WTC11 (cell line): ENCODE data around the gene RHEB. TPM values are rescaled to one million over a fixed set of nuclear protein-coding genes. Genes with fewer than 3 reads are reported as not detected.

Experiments used
- ATAC-seq: fragments of 200-7000 bp; cut with Tn5 transposase; 2 replicates; pipeline ENCODE4 v1.10.0; 2021; ENCODE audit warnings: mild to moderate bottlenecking, moderate library complexity
- CTCF ChIA-PET: fragments of 300-600 bp; sonication (Branson Sonifier 250); formaldehyde crosslinking; loops from one replicate; lab custom pipeline; 2021; ENCODE audit warnings: antibody characterized with exemption; lab: Charles Lee
- POLR2A ChIA-PET: fragments of 350-600 bp; sonication (Branson Sonifier 250); formaldehyde crosslinking; loops from one replicate; lab custom pipeline; 2021; ENCODE audit warnings: antibody characterized with exemption; lab: Charles Lee
- DNase-seq: peaks from one replicate; pipeline ENCODE4 v3.0.0; 2021; ENCODE audit warnings: low spot score
- H3K27ac Mint-ChIP-seq: 2 replicates; pipeline ENCODE4 v1.8.0; 2021; ENCODE audit warnings: mixed read lengths
- H3K27me3 Mint-ChIP-seq: 2 replicates; pipeline ENCODE4 v1.8.0; 2021; ENCODE audit warnings: low read depth, mild to moderate bottlenecking, moderate library complexity, mixed read lengths
- H3K36me3 Mint-ChIP-seq: 2 replicates; pipeline ENCODE4 v1.8.0; 2021; ENCODE audit warnings: mixed read lengths
- H3K4me1 Mint-ChIP-seq: 2 replicates; pipeline ENCODE4 v1.8.0; 2022; ENCODE audit warnings: mixed read lengths
- H3K4me3 Mint-ChIP-seq: 2 replicates; pipeline ENCODE4 v1.8.0; 2021; ENCODE audit warnings: mild to moderate bottlenecking, moderate library complexity, mixed read lengths
- H3K9me3 Mint-ChIP-seq: 2 replicates; pipeline ENCODE4 v1.8.0; 2021; ENCODE audit warnings: mixed read lengths
- ETV6 ChIP-seq: sonication (generic); formaldehyde crosslinking; IDR thresholded peaks from 2 replicates; pipeline ENCODE4 v1.8.1; 2022; ENCODE audit warnings: mild to moderate bottlenecking, missing genetic modification reagents
- FOXJ3 ChIP-seq: sonication (generic); formaldehyde crosslinking; IDR thresholded peaks from 2 replicates; pipeline ENCODE4 v1.9.0; 2021; ENCODE audit warnings: missing genetic modification reagents, mild to moderate bottlenecking, borderline replicate concordance
- GTF2I ChIP-seq: fragments of 250-450 bp; sonication (Bioruptor Pico); conservative IDR thresholded peaks from 2 replicates; pipeline ENCODE4 v1.4.0; 2021; ENCODE audit warnings: mild to moderate bottlenecking
- KAT7 ChIP-seq: sonication (generic); formaldehyde crosslinking; IDR thresholded peaks from 2 replicates; pipeline ENCODE4 v1.8.1; 2023; ENCODE audit warnings: missing genetic modification reagents, mild to moderate bottlenecking, borderline replicate concordance
- MYBL2 ChIP-seq: sonication (generic); formaldehyde crosslinking; IDR thresholded peaks from 2 replicates; pipeline ENCODE4 v1.8.1; 2023; ENCODE audit warnings: mild to moderate bottlenecking, moderate library complexity, missing genetic modification reagents
- NR2C2 ChIP-seq: sonication (generic); formaldehyde crosslinking; IDR thresholded peaks from 2 replicates; pipeline ENCODE4 v1.8.0; 2022; ENCODE audit warnings: mild to moderate bottlenecking, missing genetic modification reagents
- TCF7 ChIP-seq: sonication (generic); formaldehyde crosslinking; IDR thresholded peaks from 2 replicates; pipeline ENCODE4 v1.8.0; 2022; ENCODE audit warnings: mild to moderate bottlenecking, low read depth, missing genetic modification reagents, moderate library complexity
- TEAD1 ChIP-seq: sonication (generic); formaldehyde crosslinking; IDR thresholded peaks from 2 replicates; pipeline ENCODE4 v1.8.0; 2022; ENCODE audit warnings: mild to moderate bottlenecking, missing genetic modification reagents
- ZBTB21 ChIP-seq: sonication (generic); formaldehyde crosslinking; IDR thresholded peaks from 2 replicates; pipeline ENCODE4 v1.8.1; 2023; ENCODE audit warnings: mild to moderate bottlenecking, missing genetic modification reagents, borderline replicate concordance
- ZNF121 ChIP-seq: sonication (generic); formaldehyde crosslinking; IDR thresholded peaks from 2 replicates; pipeline ENCODE4 v1.8.0; 2023; ENCODE audit warnings: missing genetic modification reagents
- ZNF263 ChIP-seq: sonication (generic); formaldehyde crosslinking; IDR thresholded peaks from 2 replicates; pipeline ENCODE4 v1.8.1; 2022; ENCODE audit warnings: low read depth, mild to moderate bottlenecking, moderate library complexity, missing genetic modification reagents
- ZNF317 ChIP-seq: sonication (generic); formaldehyde crosslinking; IDR thresholded peaks from 2 replicates; pipeline ENCODE4 v1.8.1; 2023; ENCODE audit warnings: low read depth, mild to moderate bottlenecking, moderate library complexity, missing genetic modification reagents, borderline replicate concordance
- ZNF396 ChIP-seq: fragments of 250-450 bp; sonication (Bioruptor Pico); IDR thresholded peaks from 2 replicates; pipeline ENCODE4 v1.8.0; 2021; ENCODE audit warnings: mild to moderate bottlenecking, moderate library complexity, borderline replicate concordance
- total RNA-seq: library from RNA; stranded (reverse); gene quantifications from 3 replicates; pipeline ENCODE4 v1.2.3, GENCODE V29; 2021
- TF ChIP-seq, protein P1 (sequence below): sonication (generic); formaldehyde crosslinking; conservative IDR thresholded peaks from 2 replicates; pipeline ENCODE4 v1.8.1; 2023; ENCODE audit warnings: mild to moderate bottlenecking, low read depth, missing genetic modification reagents, moderate library complexity
- TF ChIP-seq, protein P2 (sequence below): sonication (generic); formaldehyde crosslinking; IDR thresholded peaks from 2 replicates; pipeline ENCODE4 v1.8.1; 2022; ENCODE audit warnings: missing genetic modification reagents, borderline replicate concordance
- TF ChIP-seq, protein P3 (sequence below): sonication (generic); formaldehyde crosslinking; IDR thresholded peaks from 2 replicates; pipeline ENCODE4 v1.8.1; 2022; ENCODE audit warnings: low read depth, mild to moderate bottlenecking, moderate library complexity, missing genetic modification reagents, borderline replicate concordance
- TF ChIP-seq, protein P4 (sequence below): sonication (generic); formaldehyde crosslinking; IDR thresholded peaks from 2 replicates; pipeline ENCODE4 v1.8.1; 2023; ENCODE audit warnings: mild to moderate bottlenecking, missing genetic modification reagents
- TF ChIP-seq, protein P5 (sequence below): fragments of 250-450 bp; sonication (Bioruptor Pico); IDR thresholded peaks from 2 replicates; pipeline ENCODE4 v1.9.0; 2021; ENCODE audit warnings: moderate library complexity, mild to moderate bottlenecking, inconsistent platforms, borderline replicate concordance

Gene RHEB
- total RNA-seq, 1 experiment from 2014 or later: 133 TPM

DNA sequence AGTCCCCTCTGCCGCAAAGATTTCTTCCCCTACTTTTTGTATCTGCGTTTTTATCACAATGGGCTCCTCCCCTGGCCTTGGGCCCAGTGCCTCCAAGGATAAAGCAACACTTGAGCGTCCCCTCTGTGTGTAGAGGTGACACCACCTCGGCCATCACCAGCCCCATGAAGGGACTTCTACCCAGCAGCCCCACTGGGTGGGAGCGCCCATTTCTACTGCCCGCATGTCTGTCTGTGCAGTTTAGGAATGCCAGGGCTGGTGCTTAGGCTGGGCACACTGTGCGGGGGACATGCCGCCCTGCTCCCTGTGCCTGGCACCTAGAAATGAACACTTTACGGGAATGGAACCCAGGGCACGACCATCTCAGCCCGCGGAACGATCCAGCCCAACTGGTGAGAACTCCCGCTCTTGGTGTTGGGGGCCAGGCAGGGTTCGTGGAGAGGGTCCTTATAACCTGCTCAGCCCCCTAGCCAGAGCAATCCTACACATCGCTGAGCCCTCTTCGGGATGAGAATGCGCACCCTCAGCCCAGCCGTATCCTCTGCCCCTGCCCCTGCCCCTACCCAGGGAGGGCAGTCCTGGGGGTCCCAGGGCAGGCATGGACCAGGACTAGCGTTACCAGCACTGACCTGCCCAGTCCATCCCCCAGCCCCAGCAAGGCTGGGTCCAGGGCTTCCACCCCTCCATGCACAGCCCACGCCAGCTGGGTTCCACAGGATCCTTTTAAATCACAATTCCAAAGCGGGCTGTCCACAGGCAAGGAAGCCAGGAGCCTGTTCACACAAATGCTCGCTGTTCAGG, 92.6 kb downstream of the RHEB start (continued):
- TF ChIP-seq, protein P1, sequence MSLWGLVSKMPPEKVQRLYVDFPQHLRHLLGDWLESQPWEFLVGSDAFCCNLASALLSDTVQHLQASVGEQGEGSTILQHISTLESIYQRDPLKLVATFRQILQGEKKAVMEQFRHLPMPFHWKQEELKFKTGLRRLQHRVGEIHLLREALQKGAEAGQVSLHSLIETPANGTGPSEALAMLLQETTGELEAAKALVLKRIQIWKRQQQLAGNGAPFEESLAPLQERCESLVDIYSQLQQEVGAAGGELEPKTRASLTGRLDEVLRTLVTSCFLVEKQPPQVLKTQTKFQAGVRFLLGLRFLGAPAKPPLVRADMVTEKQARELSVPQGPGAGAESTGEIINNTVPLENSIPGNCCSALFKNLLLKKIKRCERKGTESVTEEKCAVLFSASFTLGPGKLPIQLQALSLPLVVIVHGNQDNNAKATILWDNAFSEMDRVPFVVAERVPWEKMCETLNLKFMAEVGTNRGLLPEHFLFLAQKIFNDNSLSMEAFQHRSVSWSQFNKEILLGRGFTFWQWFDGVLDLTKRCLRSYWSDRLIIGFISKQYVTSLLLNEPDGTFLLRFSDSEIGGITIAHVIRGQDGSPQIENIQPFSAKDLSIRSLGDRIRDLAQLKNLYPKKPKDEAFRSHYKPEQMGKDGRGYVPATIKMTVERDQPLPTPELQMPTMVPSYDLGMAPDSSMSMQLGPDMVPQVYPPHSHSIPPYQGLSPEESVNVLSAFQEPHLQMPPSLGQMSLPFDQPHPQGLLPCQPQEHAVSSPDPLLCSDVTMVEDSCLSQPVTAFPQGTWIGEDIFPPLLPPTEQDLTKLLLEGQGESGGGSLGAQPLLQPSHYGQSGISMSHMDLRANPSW (CRISPR knock-in tag): no peak
- TF ChIP-seq ZNF263 (CRISPR knock-in tag) (no peak), MYBL2 (CRISPR knock-in tag) (no peak), ZBTB21 (CRISPR knock-in tag) (no peak)
- TF ChIP-seq, protein P2, sequence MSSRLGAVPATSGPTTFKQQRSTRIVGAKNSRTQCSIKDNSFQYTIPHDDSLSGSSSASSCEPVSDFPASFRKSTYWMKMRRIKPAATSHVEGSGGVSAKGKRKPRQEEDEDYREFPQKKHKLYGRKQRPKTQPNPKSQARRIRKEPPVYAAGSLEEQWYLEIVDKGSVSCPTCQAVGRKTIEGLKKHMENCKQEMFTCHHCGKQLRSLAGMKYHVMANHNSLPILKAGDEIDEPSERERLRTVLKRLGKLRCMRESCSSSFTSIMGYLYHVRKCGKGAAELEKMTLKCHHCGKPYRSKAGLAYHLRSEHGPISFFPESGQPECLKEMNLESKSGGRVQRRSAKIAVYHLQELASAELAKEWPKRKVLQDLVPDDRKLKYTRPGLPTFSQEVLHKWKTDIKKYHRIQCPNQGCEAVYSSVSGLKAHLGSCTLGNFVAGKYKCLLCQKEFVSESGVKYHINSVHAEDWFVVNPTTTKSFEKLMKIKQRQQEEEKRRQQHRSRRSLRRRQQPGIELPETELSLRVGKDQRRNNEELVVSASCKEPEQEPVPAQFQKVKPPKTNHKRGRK (CRISPR knock-in tag): no peak

DNA sequence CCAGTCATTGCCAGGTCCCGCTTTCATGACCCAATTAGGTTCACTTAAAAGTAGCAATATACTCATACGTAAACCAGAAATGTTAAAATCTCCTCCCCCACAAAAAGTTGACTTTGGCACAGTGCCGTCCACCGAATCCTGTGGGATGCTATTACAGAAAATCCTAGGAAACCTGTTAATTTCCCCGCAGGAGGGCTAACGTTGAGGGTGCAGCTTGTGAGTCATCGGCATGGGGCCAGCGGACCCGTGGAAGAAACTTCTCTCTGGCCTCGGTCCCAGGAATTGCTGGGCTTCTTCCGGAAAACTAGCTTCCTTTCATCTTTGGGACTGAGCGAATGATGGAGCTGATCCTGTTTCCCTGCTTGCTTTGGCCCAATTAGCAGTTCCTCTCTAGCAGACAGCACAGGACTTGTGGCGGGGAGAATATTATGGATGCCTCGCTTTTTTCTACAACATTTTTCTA, 93.2 kb downstream of the RHEB start:
- TF ChIP-seq, protein P3, sequence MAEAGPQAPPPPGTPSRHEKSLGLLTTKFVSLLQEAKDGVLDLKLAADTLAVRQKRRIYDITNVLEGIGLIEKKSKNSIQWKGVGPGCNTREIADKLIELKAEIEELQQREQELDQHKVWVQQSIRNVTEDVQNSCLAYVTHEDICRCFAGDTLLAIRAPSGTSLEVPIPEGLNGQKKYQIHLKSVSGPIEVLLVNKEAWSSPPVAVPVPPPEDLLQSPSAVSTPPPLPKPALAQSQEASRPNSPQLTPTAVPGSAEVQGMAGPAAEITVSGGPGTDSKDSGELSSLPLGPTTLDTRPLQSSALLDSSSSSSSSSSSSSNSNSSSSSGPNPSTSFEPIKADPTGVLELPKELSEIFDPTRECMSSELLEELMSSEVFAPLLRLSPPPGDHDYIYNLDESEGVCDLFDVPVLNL: no peak
- TF ChIP-seq GTF2I (CRISPR knock-in tag) (no peak), ZNF396 (no peak), ETV6 (no peak), KAT7 (CRISPR knock-in tag) (no peak), ZBTB21 (CRISPR knock-in tag) (no peak), NR2C2 (CRISPR knock-in tag) (no peak), TCF7 (no peak), ZNF121 (CRISPR knock-in tag) (no peak), TEAD1 (CRISPR knock-in tag) (no peak), FOXJ3 (CRISPR knock-in tag) (no peak), ZNF317 (CRISPR knock-in tag) (no peak)
- TF ChIP-seq, protein P4, sequence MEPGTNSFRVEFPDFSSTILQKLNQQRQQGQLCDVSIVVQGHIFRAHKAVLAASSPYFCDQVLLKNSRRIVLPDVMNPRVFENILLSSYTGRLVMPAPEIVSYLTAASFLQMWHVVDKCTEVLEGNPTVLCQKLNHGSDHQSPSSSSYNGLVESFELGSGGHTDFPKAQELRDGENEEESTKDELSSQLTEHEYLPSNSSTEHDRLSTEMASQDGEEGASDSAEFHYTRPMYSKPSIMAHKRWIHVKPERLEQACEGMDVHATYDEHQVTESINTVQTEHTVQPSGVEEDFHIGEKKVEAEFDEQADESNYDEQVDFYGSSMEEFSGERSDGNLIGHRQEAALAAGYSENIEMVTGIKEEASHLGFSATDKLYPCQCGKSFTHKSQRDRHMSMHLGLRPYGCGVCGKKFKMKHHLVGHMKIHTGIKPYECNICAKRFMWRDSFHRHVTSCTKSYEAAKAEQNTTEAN (CRISPR knock-in tag): no peak
- TF ChIP-seq, protein P5, sequence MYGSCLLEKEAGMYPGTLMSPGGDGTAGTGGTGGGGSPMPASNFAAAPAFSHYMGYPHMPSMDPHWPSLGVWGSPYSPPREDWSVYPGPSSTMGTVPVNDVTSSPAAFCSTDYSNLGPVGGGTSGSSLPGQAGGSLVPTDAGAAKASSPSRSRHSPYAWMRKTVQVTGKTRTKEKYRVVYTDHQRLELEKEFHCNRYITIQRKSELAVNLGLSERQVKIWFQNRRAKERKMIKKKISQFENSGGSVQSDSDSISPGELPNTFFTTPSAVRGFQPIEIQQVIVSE (CRISPR knock-in tag): no peak
- ATAC-seq (no peak), DNase-seq (no peak)
- Mint-ChIP-seq H3K36me3 (peaks cover 12% of the 10 kb centered on the region), H3K9me3 (peaks cover 18% of the 10 kb centered on the region), H3K27me3 (peaks cover 21% of the 10 kb centered on the region), H3K4me3 (no peak overlapping the region), H3K27ac (no peak overlapping the region), H3K4me1 (peaks cover 32% of the 10 kb centered on the region)
- ChIA-PET CTCF (no interaction called here), POLR2A (no interaction called here)
